Trophoblast cell (in vitro differentiated cells and primary cell): ENCODE results near the gene SSR4.

ENCODE experiments used
- DNase-seq, 2 donors: peaks; one replicate each; pipeline ENCODE4 v3.0.0-alpha.2; 2016
- H2AFZ ChIP-seq: 2 replicates; pipeline ENCODE4 v1.6.1; 2013; ENCODE audit warnings: low read length, moderate library complexity, mild to moderate bottlenecking; ENCODE audit not compliant: insufficient read depth, poor library complexity
- H2AK5ac ChIP-seq: 2 replicates; pipeline ENCODE4 v1.6.1; 2013; ENCODE audit warnings: mild to moderate bottlenecking, low read length
- H2BK120ac ChIP-seq: 2 replicates; pipeline ENCODE4 v1.6.1; 2013; ENCODE audit warnings: low read length, mild to moderate bottlenecking, moderate library complexity; ENCODE audit not compliant: insufficient read depth, poor library complexity
- H2BK12ac ChIP-seq: 2 replicates; pipeline ENCODE4 v1.6.1; 2013; ENCODE audit warnings: mild to moderate bottlenecking, low read length, moderate library complexity
- H2BK5ac ChIP-seq: 2 replicates; pipeline ENCODE4 v1.6.1; 2013; ENCODE audit warnings: low read length, low read depth, moderate library complexity, mild to moderate bottlenecking; ENCODE audit not compliant: poor library complexity
- H3K14ac ChIP-seq: 2 replicates; pipeline ENCODE4 v1.6.1; 2013; ENCODE audit warnings: mild to moderate bottlenecking, low read length
- H3K18ac ChIP-seq: 2 replicates; pipeline ENCODE4 v1.6.1; 2013; ENCODE audit warnings: mild to moderate bottlenecking, low read length
- H3K23ac ChIP-seq: 2 replicates; pipeline ENCODE4 v1.6.1; 2013; ENCODE audit warnings: low read length
- H3K27ac ChIP-seq: 2 replicates; pipeline ENCODE4 v1.5.1; 2013; ENCODE audit warnings: low read depth, mild to moderate bottlenecking, inconsistent platforms, low read length, moderate library complexity
- H3K27me3 ChIP-seq: 2 replicates; pipeline ENCODE4 v1.6.1; 2013; ENCODE audit warnings: inconsistent platforms, mild to moderate bottlenecking, low read length, moderate library complexity; ENCODE audit not compliant: insufficient read depth
- H3K36me3 ChIP-seq, 2 experiments: 1 replicate in 1 of 2; 2 replicates in 1 of 2; pipeline ENCODE4 v1.6.1; 2013; ENCODE audit warnings: low read length in 2 of 2, mild to moderate bottlenecking in 2 of 2, moderate library complexity in 1 of 2; ENCODE audit not compliant: insufficient read depth in 2 of 2, control insufficient read depth in 1 of 2
- H3K4ac ChIP-seq: 2 replicates; pipeline ENCODE4 v1.6.1; 2013; ENCODE audit warnings: low read depth, mild to moderate bottlenecking, low read length, moderate library complexity
- H3K4me1 ChIP-seq, 2 experiments: 1 replicate in 1 of 2; 2 replicates in 1 of 2; pipeline ENCODE4 v1.6.1; 2013; ENCODE audit warnings: low read length in 2 of 2, mild to moderate bottlenecking in 2 of 2, moderate library complexity in 1 of 2; ENCODE audit not compliant: insufficient read depth in 2 of 2, control insufficient read depth in 1 of 2
- H3K4me2 ChIP-seq: 2 replicates; pipeline ENCODE4 v1.6.1; 2013; ENCODE audit warnings: inconsistent platforms, mild to moderate bottlenecking, low read length, moderate library complexity
- H3K4me3 ChIP-seq: 2 replicates; pipeline ENCODE4 v1.5.1; 2013; ENCODE audit warnings: mild to moderate bottlenecking, low read depth, low read length, inconsistent platforms
- H3K79me1 ChIP-seq: one replicate; pipeline ENCODE4 v1.6.1; 2013; ENCODE audit warnings: low read length
- H3K79me2 ChIP-seq: 2 replicates; pipeline ENCODE4 v1.6.1; 2013; ENCODE audit warnings: low read length, mild to moderate bottlenecking; ENCODE audit not compliant: control insufficient read depth, insufficient read depth, poor library complexity
- H3K9ac ChIP-seq: 2 replicates; pipeline ENCODE4 v1.6.1; 2013; ENCODE audit warnings: mild to moderate bottlenecking, low read length
- H3K9me3 ChIP-seq: 2 replicates; pipeline ENCODE4 v1.6.1; 2013; ENCODE audit warnings: low read depth, mild to moderate bottlenecking, control low read depth, inconsistent platforms, low read length; ENCODE audit not compliant: insufficient read depth
- H4K12ac ChIP-seq: 2 replicates; pipeline ENCODE4 v1.6.1; 2013; ENCODE audit warnings: low read depth, mild to moderate bottlenecking, low read length, moderate library complexity
- H4K8ac ChIP-seq: 2 replicates; pipeline ENCODE4 v1.6.1; 2013; ENCODE audit warnings: low read depth, mild to moderate bottlenecking, low read length, moderate library complexity
- H4K91ac ChIP-seq: one replicate; pipeline ENCODE4 v1.6.1; 2013; ENCODE audit warnings: low read depth, mild to moderate bottlenecking, low read length, moderate library complexity
- WGBS: extraction: QIAGEN DNeasy Blood & Tissue Kit; methylation state at CpG from one replicate; pipeline ENCODE4 v1.1.7; 2013; ENCODE audit warnings: missing lambda C conversion rate; ENCODE audit not compliant: insufficient read length, insufficient coverage; ENCODE audit errors: extremely low coverage; 5-methylcytosine and 5-hydroxymethylcytosine counted together

SSR4 gene

DNA sequence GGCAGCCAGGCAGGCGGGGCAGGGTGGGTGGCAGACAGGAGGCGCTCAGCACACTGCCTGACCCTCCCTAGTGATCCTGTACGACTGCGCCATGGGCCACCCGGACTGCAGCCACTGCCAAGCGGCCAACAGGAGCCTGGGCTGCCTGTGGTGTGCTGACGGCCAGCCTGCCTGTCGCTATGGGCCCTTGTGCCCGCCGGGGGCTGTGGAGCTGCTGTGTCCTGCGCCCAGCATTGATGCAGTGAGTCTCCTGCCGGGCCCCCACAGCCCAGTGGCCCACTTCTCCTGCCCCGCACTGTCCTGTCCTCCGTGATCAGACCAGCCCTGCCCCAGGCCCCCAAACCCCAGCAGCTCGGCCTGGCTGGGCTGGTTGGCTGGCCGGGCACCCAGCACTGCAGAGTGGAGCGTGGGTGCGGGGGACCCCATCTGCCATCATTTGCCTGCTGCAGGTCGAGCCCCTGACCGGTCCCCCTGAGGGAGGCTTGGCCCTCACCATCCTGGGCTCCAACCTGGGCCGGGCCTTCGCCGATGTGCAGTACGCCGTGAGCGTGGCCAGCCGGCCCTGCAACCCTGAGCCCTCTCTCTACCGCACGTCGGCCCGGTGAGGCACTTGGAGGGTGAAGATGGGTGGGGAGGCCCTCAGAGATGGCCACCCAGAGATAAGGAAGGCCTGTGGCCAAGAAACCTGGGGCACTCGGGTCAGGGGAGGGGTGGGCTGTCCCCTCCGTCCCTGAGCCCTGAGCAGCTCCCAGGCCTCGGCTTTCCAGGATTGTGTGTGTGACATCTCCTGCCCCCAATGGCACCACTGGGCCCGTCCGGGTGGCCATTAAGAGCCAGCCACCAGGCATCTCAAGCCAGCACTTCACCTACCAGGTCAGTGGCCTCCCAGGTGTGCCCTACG is 22.8 kb upstream of the SSR4 start:
- WGBS, result no CpG with 5 or more reads among the region's 37 CpGs
- no peak overlapping the region for H2BK12ac ChIP-seq
- no peaks in the 10 kb centered on the region for H3K36me3 ChIP-seq
- H3K79me1 ChIP-seq, result no peaks in the 10 kb centered on the region
- no peak overlapping the region for H3K4me2 ChIP-seq
- no peak overlapping the region for H4K12ac ChIP-seq
- no peaks in the 10 kb centered on the region for H3K79me2 ChIP-seq
- H3K9me3 ChIP-seq, result peaks cover 3% of the 10 kb centered on the region
- no peak overlapping the region for H3K27ac ChIP-seq
- H2AK5ac ChIP-seq, result no peak overlapping the region
- no peak overlapping the region for H3K23ac ChIP-seq
- H3K9ac ChIP-seq, result no peak overlapping the region
- H3K4ac ChIP-seq, result no peak overlapping the region
- DNase-seq, result no peak
- H3K4me3 ChIP-seq, result no peak overlapping the region
- H3K14ac ChIP-seq, result no peak overlapping the region
- no peak overlapping the region for H2AFZ ChIP-seq
- H3K27me3 ChIP-seq, result no peaks in the 10 kb centered on the region
- H3K4me1 ChIP-seq, result no peaks in the 10 kb centered on the region
- H4K91ac ChIP-seq, result no peak overlapping the region
- H2BK120ac ChIP-seq, result no peak overlapping the region
- H3K18ac ChIP-seq, result no peak overlapping the region
- H2BK5ac ChIP-seq, result no peak overlapping the region
- no peak overlapping the region for H4K8ac ChIP-seq

DNA sequence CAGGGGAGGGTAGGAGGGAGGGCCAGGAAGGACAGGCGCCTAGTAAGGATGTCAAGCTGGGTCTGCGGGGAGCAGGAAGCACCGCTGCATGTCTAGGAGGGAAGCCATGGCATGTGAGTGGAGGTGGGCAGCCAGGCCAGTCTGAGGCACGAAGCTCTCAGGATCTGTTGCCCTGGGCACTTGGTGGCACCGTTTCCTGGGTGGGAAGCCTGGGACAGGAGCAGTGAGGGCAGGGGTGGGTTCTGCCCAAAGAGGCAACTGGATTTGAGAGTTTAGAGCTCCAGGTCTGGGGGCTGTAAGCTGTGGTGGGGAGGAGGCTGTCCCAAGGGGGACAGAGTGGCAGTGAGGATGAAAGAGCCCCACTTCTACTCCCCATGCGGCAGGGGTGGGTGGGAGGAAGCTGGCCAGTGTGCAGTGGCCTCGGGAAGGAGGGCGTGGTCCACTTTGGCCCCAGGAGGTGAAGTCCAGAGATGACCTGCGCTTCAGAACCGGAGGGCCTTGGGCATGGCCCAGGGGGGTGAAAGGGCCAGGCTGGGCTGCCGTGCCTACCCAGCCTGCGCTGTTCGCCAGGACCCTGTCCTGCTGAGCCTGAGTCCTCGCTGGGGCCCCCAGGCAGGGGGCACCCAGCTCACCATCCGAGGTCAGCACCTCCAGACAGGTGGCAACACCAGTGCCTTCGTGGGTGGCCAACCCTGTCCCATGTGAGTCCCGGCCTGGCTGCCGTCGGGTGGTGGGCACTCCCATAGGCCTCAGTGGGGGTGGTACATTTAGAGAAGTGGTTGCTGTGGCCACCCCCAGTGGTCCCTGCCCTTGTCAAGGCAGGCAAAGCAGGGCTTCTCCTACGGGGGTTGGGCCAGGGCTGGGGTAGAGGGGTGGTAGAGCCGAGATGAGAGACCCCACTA is 21.9 kb upstream of the SSR4 start:
- no peak for DNase-seq
- Histone ChIP-seq H3K79me2 (no peaks in the 10 kb centered on the region), H4K12ac (no peak overlapping the region), H3K23ac (no peak overlapping the region), H3K27me3 (no peaks in the 10 kb centered on the region), H2BK12ac (no peak overlapping the region), H3K27ac (no peak overlapping the region), H3K4ac (no peak overlapping the region), H4K8ac (no peak overlapping the region), H2BK120ac (no peak overlapping the region), H3K36me3 (no peaks in the 10 kb centered on the region), H2AK5ac (no peak overlapping the region), H3K9ac (no peak overlapping the region), H3K9me3 (peaks cover 3% of the 10 kb centered on the region), H4K91ac (no peak overlapping the region), H3K14ac (no peak overlapping the region), H3K4me3 (no peak overlapping the region), H2BK5ac (no peak overlapping the region), H3K4me2 (no peak overlapping the region), H2AFZ (no peak overlapping the region), H3K79me1 (no peaks in the 10 kb centered on the region), H3K18ac (no peak overlapping the region), H3K4me1 (no peaks in the 10 kb centered on the region)
- WGBS, result no CpG with 5 or more reads among the region's 21 CpGs

DNA sequence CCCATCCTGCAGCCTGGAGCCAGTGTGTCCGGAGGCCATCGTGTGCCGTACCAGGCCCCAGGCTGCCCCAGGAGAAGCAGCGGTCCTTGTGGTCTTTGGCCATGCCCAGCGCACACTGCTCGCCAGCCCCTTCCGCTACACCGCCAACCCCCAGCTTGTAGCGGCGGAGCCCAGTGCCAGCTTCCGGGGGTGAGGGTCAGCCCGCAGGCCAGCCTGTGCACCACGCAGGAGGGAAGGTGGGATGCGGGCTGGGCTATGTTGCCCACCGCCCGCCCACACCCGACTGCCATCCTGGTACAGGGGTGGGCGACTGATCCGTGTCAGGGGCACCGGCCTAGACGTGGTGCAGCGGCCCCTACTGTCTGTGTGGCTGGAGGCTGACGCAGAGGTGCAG is 21.3 kb upstream of the SSR4 start:
- Histone ChIP-seq H2BK120ac (no peak overlapping the region), H3K36me3 (no peaks in the 10 kb centered on the region), H3K9ac (no peak overlapping the region), H2BK12ac (no peak overlapping the region), H3K23ac (no peak overlapping the region), H3K79me1 (no peaks in the 10 kb centered on the region), H3K14ac (no peak overlapping the region), H2BK5ac (no peak overlapping the region), H2AK5ac (no peak overlapping the region), H3K27me3 (no peaks in the 10 kb centered on the region), H3K4ac (no peak overlapping the region), H3K4me2 (no peak overlapping the region), H4K91ac (no peak overlapping the region), H2AFZ (no peak overlapping the region), H3K4me3 (no peak overlapping the region), H4K8ac (no peak overlapping the region), H3K9me3 (peaks cover 3% of the 10 kb centered on the region), H4K12ac (no peak overlapping the region), H3K4me1 (no peaks in the 10 kb centered on the region), H3K27ac (no peak overlapping the region), H3K79me2 (no peaks in the 10 kb centered on the region), H3K18ac (no peak overlapping the region)
- DNase-seq, result no peak
- no CpG with 5 or more reads among the region's 23 CpGs for WGBS

DNA sequence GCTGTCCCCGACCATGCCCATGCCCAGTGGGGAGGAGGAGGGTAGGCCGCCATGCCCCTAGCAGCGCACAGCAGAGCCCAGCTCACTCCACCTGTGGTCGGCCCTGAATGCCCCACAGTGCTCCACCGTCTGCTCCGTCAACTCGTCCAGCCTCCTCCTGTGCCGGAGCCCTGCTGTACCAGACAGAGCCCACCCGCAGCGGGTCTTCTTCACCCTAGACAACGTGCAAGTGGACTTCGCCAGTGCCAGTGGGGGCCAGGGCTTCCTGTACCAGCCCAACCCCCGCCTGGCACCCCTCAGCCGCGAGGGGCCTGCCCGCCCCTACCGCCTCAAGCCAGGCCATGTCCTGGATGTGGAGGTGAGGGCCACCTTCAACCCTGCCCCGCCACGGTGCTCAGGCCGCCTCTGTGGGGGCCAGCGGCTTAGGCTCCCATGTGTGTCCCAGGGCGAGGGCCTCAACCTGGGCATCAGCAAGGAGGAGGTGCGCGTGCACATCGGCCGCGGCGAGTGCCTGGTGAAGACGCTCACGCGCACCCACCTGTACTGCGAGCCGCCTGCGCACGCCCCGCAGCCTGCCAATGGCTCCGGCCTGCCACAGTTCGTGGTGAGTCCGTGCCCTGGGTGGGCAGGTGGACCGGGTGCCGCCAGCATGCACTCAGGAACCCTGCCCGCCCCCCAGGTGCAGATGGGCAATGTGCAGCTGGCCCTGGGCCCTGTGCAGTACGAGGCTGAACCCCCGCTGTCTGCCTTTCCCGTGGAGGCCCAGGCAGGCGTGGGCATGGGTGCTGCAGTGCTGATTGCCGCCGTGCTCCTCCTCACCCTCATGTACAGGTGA is 20.5 kb upstream of the SSR4 start:
- Histone ChIP-seq H3K27ac (no peak overlapping the region), H3K14ac (no peak overlapping the region), H3K4me1 (no peaks in the 10 kb centered on the region), H3K79me2 (no peaks in the 10 kb centered on the region), H3K79me1 (no peaks in the 10 kb centered on the region), H3K4me2 (no peak overlapping the region), H2BK12ac (no peak overlapping the region), H3K27me3 (no peaks in the 10 kb centered on the region), H3K23ac (no peak overlapping the region), H4K8ac (no peak overlapping the region), H2BK120ac (no peak overlapping the region), H4K91ac (no peak overlapping the region), H2BK5ac (no peak overlapping the region), H3K4ac (no peak overlapping the region), H2AK5ac (no peak overlapping the region), H3K36me3 (no peaks in the 10 kb centered on the region), H3K18ac (no peak overlapping the region), H4K12ac (no peak overlapping the region), H3K9ac (no peak overlapping the region), H3K9me3 (peaks cover 3% of the 10 kb centered on the region), H2AFZ (no peak overlapping the region), H3K4me3 (no peak overlapping the region)
- DNase-seq, result no peak
- no CpG with 5 or more reads among the region's 48 CpGs for WGBS
